ENCODE measurements around the gene POLR2L. TPM values are rescaled to one million over a fixed set of nuclear protein-coding genes. Genes with fewer than 3 reads are reported as not detected.

The POLR2L gene
- total and polyA plus RNA-seq, 2 donors: 92.1 to 92.3 TPM

DNA sequence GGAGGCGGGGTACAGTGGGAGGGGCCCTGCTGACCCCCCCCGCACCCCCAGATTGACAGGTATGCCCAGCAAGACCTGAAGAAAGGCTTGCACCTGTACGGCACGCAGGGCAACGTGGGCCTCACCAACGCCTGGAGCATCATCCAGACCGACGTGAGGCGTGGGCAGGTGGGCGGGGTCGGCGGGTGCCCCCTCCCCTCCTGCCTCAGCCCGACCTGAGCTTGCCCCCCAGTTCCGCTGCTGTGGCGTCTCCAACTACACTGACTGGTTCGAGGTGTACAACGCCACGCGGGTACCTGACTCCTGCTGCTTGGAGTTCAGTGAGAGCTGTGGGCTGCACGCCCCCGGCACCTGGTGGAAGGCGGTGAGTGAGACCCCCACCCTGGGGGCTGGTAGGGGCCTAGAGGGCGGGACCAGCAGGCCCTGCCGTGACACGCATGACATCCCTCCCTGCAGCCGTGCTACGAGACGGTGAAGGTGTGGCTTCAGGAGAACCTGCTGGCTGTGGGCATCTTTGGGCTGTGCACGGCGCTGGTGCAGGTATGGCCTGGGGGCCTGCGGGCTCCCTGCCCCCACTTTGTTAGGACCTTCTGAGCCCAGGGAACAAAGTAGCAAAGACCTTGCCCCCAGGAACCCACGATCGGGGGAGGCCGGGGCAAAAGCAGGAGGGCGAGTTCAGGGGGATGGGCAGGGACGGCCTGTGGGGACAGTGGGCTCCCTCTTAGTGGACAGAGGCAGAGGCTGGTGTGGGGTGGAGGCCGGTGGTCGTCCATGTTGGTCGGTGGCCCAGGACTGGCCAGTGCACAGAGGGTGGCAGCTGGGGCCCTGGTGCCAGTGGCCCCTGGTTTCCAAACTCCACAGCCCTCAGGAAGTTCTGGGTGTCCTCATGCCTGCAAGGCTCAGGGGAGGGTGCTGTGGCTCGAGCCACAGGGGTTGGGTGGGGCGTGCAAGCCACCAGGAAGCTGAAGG, 23.4 kb upstream of the POLR2L start:
- Histone ChIP-seq H3K4me1 (ENCODE audit: control insufficient read depth in 2 of 2, insufficient read depth in 2 of 2, low read length in 2 of 2) (no peaks in the 10 kb centered on the region), H3K4me3 (ENCODE audit: low read length in 2 of 2) (no peak overlapping the region), H3K36me3 (ENCODE audit: control insufficient read depth in 2 of 2, insufficient read depth in 2 of 2, low read length in 1 of 2) (peaks cover 0 to 6% of the 10 kb centered on the region in 2 donors), H3K27ac (ENCODE audit: low read depth in 1 of 2, low read length in 1 of 2) (no peak overlapping the region), H3K9me3 (ENCODE audit: control insufficient read depth in 2 of 2, insufficient read depth in 1 of 2, low read length in 1 of 2) (peaks cover 0 to 1% of the 10 kb centered on the region in 2 donors), H3K27me3 (ENCODE audit: control insufficient read depth in 2 of 2, insufficient read depth in 1 of 2, low read length in 1 of 2) (no peaks in the 10 kb centered on the region)
- no peak for DNase-seq (ENCODE audit: low read depth in 6 of 9, low spot score in 9 of 9)
- 92% methylated on average over 41 of the region's 41 CpGs for WGBS

DNA sequence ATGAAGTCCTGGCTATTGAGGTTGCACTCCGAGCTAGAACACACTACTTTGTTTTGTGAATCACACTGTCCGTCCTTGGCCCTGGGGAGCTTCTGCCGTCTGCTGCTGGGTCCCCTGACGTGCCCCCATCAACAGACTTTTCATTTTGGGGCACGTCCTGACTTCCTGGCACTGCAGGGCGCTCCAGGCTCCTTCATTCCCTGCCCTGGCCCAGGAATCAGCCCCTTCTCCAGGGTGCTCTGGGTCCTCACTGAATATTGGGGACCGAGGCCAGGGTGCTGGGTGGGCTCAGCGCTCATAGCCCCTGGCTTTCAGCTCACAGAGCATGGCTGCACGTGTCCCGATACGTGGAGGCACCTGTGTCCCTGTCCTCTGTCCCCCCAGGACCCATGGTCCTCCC, 22.6 kb upstream of the POLR2L start:
- Histone ChIP-seq H3K9me3 (ENCODE audit: control insufficient read depth in 2 of 2, insufficient read depth in 1 of 2, low read length in 1 of 2) (peaks cover 0 to 1% of the 10 kb centered on the region in 2 donors), H3K27ac (ENCODE audit: low read depth in 1 of 2, low read length in 1 of 2) (no peak overlapping the region), H3K36me3 (ENCODE audit: control insufficient read depth in 2 of 2, insufficient read depth in 2 of 2, low read length in 1 of 2) (peaks cover 0 to 6% of the 10 kb centered on the region in 2 donors), H3K27me3 (ENCODE audit: control insufficient read depth in 2 of 2, insufficient read depth in 1 of 2, low read length in 1 of 2) (no peaks in the 10 kb centered on the region), H3K4me1 (ENCODE audit: control insufficient read depth in 2 of 2, insufficient read depth in 2 of 2, low read length in 2 of 2) (no peaks in the 10 kb centered on the region), H3K4me3 (ENCODE audit: low read length in 2 of 2) (no peak overlapping the region)
- no peak for DNase-seq (ENCODE audit: low read depth in 6 of 9, low spot score in 9 of 9)
- WGBS: 95% methylated on average over 11 of the region's 11 CpGs

DNA sequence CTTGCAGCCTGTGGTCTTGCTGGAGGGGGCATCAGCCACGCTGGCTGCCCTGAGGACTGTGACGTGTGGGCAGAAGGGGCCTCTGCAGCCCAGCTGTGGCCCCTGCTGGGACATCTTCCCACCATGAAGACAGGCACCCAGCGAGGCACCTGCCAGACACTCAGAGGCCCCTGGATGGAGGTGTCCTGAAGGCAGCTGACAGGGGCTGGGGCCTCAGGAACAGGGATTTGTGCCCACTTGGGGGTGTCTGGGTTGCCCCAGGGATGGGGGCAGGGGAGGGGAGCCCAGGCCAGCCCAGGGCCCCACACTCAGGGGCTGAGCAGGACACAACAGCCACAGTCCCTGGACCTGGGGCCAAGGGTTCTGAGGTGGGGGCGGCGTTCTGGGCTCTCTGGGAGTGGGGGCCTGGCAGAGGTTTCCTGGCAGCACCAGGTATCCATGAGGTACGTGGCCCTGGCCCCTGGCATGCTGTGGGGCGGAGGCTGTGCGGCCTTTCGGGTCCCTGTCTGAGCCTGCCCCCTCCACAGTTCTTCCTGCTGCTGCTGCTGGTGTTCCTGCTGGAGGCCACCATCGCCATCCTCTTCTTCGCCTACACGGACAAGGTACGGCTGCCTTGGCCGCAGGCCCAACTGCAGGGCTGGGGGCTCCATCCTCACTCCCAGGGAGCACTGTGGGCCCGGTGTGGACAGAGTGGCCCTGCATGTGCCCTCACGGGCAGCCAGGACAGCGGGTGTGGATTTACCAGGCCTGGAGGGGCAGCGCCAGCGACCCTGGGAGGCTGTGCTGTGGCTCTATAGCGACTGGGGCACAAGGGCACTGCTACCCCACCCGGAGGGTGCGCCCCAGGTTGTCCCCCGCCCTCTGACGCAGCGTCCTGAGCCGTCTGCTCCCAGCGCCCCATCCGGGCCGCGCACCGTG, 21.8 kb upstream of the POLR2L start:
- no peak overlapping the region for H3K4me3 ChIP-seq (ENCODE audit: low read length in 2 of 2)
- H3K36me3 ChIP-seq (ENCODE audit: control insufficient read depth in 2 of 2, insufficient read depth in 2 of 2, low read length in 1 of 2): peaks cover 0 to 6% of the 10 kb centered on the region in 2 donors
- WGBS: 95% methylated on average over 31 of the region's 31 CpGs
- no peak for DNase-seq (ENCODE audit: low read depth in 6 of 9, low spot score in 9 of 9)
- H3K27me3 ChIP-seq (ENCODE audit: control insufficient read depth in 2 of 2, insufficient read depth in 1 of 2, low read length in 1 of 2): no peaks in the 10 kb centered on the region
- H3K27ac ChIP-seq (ENCODE audit: low read depth in 1 of 2, low read length in 1 of 2): no peak overlapping the region
- H3K4me1 ChIP-seq (ENCODE audit: control insufficient read depth in 2 of 2, insufficient read depth in 2 of 2, low read length in 2 of 2): no peaks in the 10 kb centered on the region
- H3K9me3 ChIP-seq (ENCODE audit: control insufficient read depth in 2 of 2, insufficient read depth in 1 of 2, low read length in 1 of 2): peaks cover 0 to 1% of the 10 kb centered on the region in 2 donors

DNA sequence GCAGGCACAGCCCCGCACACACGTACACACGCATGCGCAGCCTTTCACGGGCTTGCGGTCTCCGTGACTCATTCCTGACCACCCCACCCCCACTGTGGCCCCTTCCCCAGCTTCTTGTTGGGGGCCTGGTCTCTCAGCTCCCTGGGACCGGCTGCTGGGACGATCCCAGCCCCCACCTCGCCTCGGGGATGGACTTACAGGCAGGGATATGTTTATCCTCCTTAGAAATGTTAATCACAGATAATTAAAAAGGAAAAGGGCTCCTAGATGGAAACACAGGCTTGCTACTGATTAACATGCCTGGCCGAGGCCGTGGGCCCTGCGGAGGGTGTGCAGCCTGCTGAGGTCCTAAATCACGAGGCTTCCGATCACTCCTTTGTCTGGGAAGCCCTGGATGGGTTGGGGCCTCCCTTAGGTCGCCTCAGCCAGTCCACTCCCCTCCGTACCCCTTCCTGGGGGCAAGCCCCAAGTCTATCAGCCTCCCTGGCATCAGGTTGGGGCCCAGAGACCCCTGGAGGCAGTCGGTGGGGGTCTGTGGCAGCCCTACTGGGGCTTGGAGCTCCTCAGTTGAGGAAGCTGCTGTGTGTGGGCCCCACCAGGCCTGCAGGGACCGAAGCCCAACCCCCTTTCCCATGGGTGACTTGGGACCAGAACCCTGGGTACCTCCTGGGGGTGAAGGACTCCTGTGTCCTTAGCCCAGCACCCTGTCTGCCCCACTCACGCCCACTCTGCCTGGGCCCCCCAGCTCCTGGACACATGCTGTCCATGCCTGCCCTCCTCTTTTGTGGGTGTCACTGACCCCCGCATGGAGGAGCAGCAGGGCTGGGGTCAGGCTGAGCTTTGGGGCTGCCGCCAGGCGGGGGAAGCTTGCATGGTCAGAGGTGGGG, 20.9 kb upstream of the POLR2L start:
- Histone ChIP-seq H3K36me3 (ENCODE audit: control insufficient read depth in 2 of 2, insufficient read depth in 2 of 2, low read length in 1 of 2) (no peaks in the 10 kb centered on the region), H3K4me3 (ENCODE audit: low read length in 2 of 2) (no peak overlapping the region), H3K27me3 (ENCODE audit: control insufficient read depth in 2 of 2, insufficient read depth in 1 of 2, low read length in 1 of 2) (no peaks in the 10 kb centered on the region), H3K9me3 (ENCODE audit: control insufficient read depth in 2 of 2, insufficient read depth in 1 of 2, low read length in 1 of 2) (peaks cover 0 to 1% of the 10 kb centered on the region in 2 donors), H3K27ac (ENCODE audit: low read depth in 1 of 2, low read length in 1 of 2) (no peak overlapping the region), H3K4me1 (ENCODE audit: control insufficient read depth in 2 of 2, insufficient read depth in 2 of 2, low read length in 2 of 2) (no peaks in the 10 kb centered on the region)
- DNase-seq (ENCODE audit: low read depth in 6 of 9, low spot score in 9 of 9): no peak
- 92% methylated on average over 24 of the region's 24 CpGs for WGBS

GRCh38 chr11:862696-863022, 20.3 kb upstream of the POLR2L start:
- H3K27ac ChIP-seq (ENCODE audit: low read depth in 1 of 2, low read length in 1 of 2): no peak overlapping the region
- no peaks in the 10 kb centered on the region for H3K27me3 ChIP-seq (ENCODE audit: control insufficient read depth in 2 of 2, insufficient read depth in 1 of 2, low read length in 1 of 2)
- DNase-seq (ENCODE audit: low read depth in 6 of 9, low spot score in 9 of 9): no peak
- no peaks in the 10 kb centered on the region for H3K4me1 ChIP-seq (ENCODE audit: control insufficient read depth in 2 of 2, insufficient read depth in 2 of 2, low read length in 2 of 2)
- H3K36me3 ChIP-seq (ENCODE audit: control insufficient read depth in 2 of 2, insufficient read depth in 2 of 2, low read length in 1 of 2): no peaks in the 10 kb centered on the region
- no peak overlapping the region for H3K4me3 ChIP-seq (ENCODE audit: low read length in 2 of 2)
- WGBS: 94% methylated on average over 12 of the region's 12 CpGs
- peaks cover 0 to 1% of the 10 kb centered on the region in 2 donors for H3K9me3 ChIP-seq (ENCODE audit: control insufficient read depth in 2 of 2, insufficient read depth in 1 of 2, low read length in 1 of 2)

- Histone ChIP-seq H3K4me1 (ENCODE audit: control insufficient read depth in 2 of 2, insufficient read depth in 2 of 2, low read length in 2 of 2) (no peaks in the 10 kb centered on the region), H3K27ac (ENCODE audit: low read depth in 1 of 2, low read length in 1 of 2) (no peak overlapping the region), H3K4me3 (ENCODE audit: low read length in 2 of 2) (no peak overlapping the region), H3K36me3 (ENCODE audit: control insufficient read depth in 2 of 2, insufficient read depth in 2 of 2, low read length in 1 of 2) (no peaks in the 10 kb centered on the region), H3K9me3 (ENCODE audit: control insufficient read depth in 2 of 2, insufficient read depth in 1 of 2, low read length in 1 of 2) (peaks cover 0 to 1% of the 10 kb centered on the region in 2 donors), H3K27me3 (ENCODE audit: control insufficient read depth in 2 of 2, insufficient read depth in 1 of 2, low read length in 1 of 2) (no peaks in the 10 kb centered on the region)
- 85% methylated on average over 20 of the region's 20 CpGs for WGBS
- no peak for DNase-seq (ENCODE audit: low read depth in 6 of 9, low spot score in 9 of 9)
These were observed 19.8 kb upstream of the POLR2L start for GRCh38 chr11:862081-862661.

GRCh38 chr11:861105-861479, 18.8 kb upstream of the POLR2L start:
- Histone ChIP-seq H3K36me3 (ENCODE audit: control insufficient read depth in 2 of 2, insufficient read depth in 2 of 2, low read length in 1 of 2) (no peaks in the 10 kb centered on the region), H3K4me3 (ENCODE audit: low read length in 2 of 2) (no peak overlapping the region), H3K27me3 (ENCODE audit: control insufficient read depth in 2 of 2, insufficient read depth in 1 of 2, low read length in 1 of 2) (no peaks in the 10 kb centered on the region), H3K4me1 (ENCODE audit: control insufficient read depth in 2 of 2, insufficient read depth in 2 of 2, low read length in 2 of 2) (no peaks in the 10 kb centered on the region), H3K27ac (ENCODE audit: low read depth in 1 of 2, low read length in 1 of 2) (no peak overlapping the region), H3K9me3 (ENCODE audit: control insufficient read depth in 2 of 2, insufficient read depth in 1 of 2, low read length in 1 of 2) (peaks cover 0 to 1% of the 10 kb centered on the region in 2 donors)
- no peak for DNase-seq (ENCODE audit: low read depth in 6 of 9, low spot score in 9 of 9)
- 95% methylated on average over 14 of the region's 14 CpGs for WGBS

GRCh38 chr11:860234-861104, 18.1 kb upstream of the POLR2L start:
- Histone ChIP-seq H3K27ac (ENCODE audit: low read depth in 1 of 2, low read length in 1 of 2) (no peak overlapping the region), H3K4me1 (ENCODE audit: control insufficient read depth in 2 of 2, insufficient read depth in 2 of 2, low read length in 2 of 2) (no peaks in the 10 kb centered on the region), H3K36me3 (ENCODE audit: control insufficient read depth in 2 of 2, insufficient read depth in 2 of 2, low read length in 1 of 2) (no peaks in the 10 kb centered on the region), H3K4me3 (ENCODE audit: low read length in 2 of 2) (no peak overlapping the region), H3K27me3 (ENCODE audit: control insufficient read depth in 2 of 2, insufficient read depth in 1 of 2, low read length in 1 of 2) (no peaks in the 10 kb centered on the region), H3K9me3 (ENCODE audit: control insufficient read depth in 2 of 2, insufficient read depth in 1 of 2, low read length in 1 of 2) (peaks cover 0 to 1% of the 10 kb centered on the region in 2 donors)
- WGBS: 92% methylated on average over 21 of the region's 21 CpGs
- DNase-seq (ENCODE audit: low read depth in 6 of 9, low spot score in 9 of 9): no peak

Data from thymus (tissue), 11 donors.